NCI-H2107 treated with DMSO at 0.1 percent for 48 hours (cell line): Measurements from ENCODE around the gene RAPGEF2.
"Not testable (repeated sequence)": the region's sequence is repeated elsewhere in the genome, so short reads cannot be mapped to it uniquely, and the experiment has no call there.

Experiments
- DNase-seq: peaks from one replicate; lab custom pipeline; 2025; ENCODE audit not compliant: unreplicated experiment; lab: John Stamatoyannopoulos, UW

Gene RAPGEF2

GRCh38 chr4:159160242-159160641 lies 57.4 kb downstream of the RAPGEF2 start:
- DNase-seq, result no peak

- not testable (repeated sequence) for DNase-seq
These were observed 58.6 kb downstream of the RAPGEF2 start for GRCh38 chr4:159161436-159161835.

GRCh38 chr4:159162576-159162975 lies 59.7 kb downstream of the RAPGEF2 start:
- no peak for DNase-seq

GRCh38 chr4:159163521-159163920 lies 60.6 kb downstream of the RAPGEF2 start:
- DNase-seq, result no peak

GRCh38 chr4:159169404-159170302 lies 66.8 kb downstream of the RAPGEF2 start:
- no peak for DNase-seq

GRCh38 chr4:159171287-159171686 lies 68.4 kb downstream of the RAPGEF2 start:
- DNase-seq, result no peak

- DNase-seq, result no peak
These were observed 71.0 kb downstream of the RAPGEF2 start for GRCh38 chr4:159173886-159174285.

GRCh38 chr4:159174645-159175084 lies 71.8 kb downstream of the RAPGEF2 start:
- no peak for DNase-seq

GRCh38 chr4:159175085-159175988 lies 72.5 kb downstream of the RAPGEF2 start:
- DNase-seq, result peak; percentile 56

GRCh38 chr4:159175989-159176375 lies 73.1 kb downstream of the RAPGEF2 start:
- DNase-seq, result no peak

GRCh38 chr4:159177265-159178150 lies 74.6 kb downstream of the RAPGEF2 start:
- no peak for DNase-seq

- DNase-seq, result peak; percentile 29
These were observed 75.3 kb downstream of the RAPGEF2 start for GRCh38 chr4:159178151-159178546.

- no peak for DNase-seq
These were observed 76.4 kb downstream of the RAPGEF2 start for GRCh38 chr4:159178979-159179969.

- not testable (repeated sequence) for DNase-seq
These were observed 81.2 kb downstream of the RAPGEF2 start for GRCh38 chr4:159183885-159184605.

GRCh38 chr4:159185591-159186023 lies 82.7 kb downstream of the RAPGEF2 start:
- DNase-seq, result no peak

GRCh38 chr4:159188646-159189045 lies 85.8 kb downstream of the RAPGEF2 start:
- DNase-seq, result no peak

GRCh38 chr4:159190651-159191050 lies 87.8 kb downstream of the RAPGEF2 start:
- DNase-seq, result no peak

GRCh38 chr4:159191989-159192388 lies 89.1 kb downstream of the RAPGEF2 start:
- DNase-seq, result no peak
